ENCODE results near the gene ACAA1. TPM values are rescaled to one million over a fixed set of nuclear protein-coding genes. Genes with fewer than 3 reads are reported as not detected.

Gene ACAA1
- total and polyA plus RNA-seq, 9 of the 15 experiments (the other 6 are each of a cell fraction or from before 2014, with no cell fraction given), result 4.0 to 88.9 (median 57.2) TPM

DNA sequence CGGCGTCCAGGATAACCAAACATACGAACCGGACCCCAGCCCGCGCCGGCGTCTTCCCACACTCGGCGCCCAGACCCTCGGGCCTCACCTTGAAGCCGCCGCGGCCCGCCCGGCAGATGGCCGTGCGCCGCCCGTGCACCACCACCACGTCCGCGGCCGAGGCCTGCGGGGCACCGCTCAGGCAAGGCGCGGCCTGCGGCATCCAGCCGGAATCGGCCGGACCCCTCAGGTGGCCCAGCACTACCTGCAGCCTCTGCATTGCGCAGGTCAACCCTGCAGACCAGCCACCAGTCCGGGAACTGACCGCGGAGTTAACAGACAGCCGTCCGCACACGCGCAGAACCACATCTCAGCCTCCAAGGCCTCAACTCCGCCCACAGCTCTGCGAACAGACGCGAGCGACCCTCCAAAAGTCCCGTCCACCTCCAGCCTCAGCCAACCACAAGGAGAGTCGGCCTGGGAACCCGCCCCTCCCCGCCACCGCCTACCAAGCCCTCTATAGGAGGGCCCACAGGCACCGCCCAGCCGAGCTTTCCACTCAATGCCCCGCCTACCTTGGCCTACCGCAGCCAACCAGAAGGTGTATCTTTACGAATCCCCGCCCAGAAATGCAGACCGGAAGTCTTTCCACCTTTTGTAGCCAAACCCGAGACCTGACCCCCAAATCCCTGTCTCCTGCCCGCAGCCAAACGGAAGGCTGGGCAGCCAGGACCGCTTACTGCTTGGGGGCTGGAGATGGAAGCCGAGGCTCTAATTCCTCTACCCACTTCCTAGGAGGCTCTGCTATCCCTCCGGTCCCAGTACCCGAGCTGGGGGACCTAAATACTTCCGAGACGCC is at the start of gene ACAA1 (continued):
- TF ChIP-seq ZNF764 (CRISPR knock-in tag; IDR thresholded peaks at IDR 0.05; ENCODE audit: low read depth), result no peak
- TF ChIP-seq, protein P1, sequence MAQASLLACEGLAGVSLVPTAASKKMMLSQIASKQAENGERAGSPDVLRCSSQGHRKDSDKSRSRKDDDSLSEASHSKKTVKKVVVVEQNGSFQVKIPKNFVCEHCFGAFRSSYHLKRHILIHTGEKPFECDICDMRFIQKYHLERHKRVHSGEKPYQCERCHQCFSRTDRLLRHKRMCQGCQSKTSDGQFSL (CRISPR knock-in tag; IDR thresholded peaks at IDR 0.05), result no peak
- TF ChIP-seq, protein P1 (tag; IDR thresholded peaks at IDR 0.05), result no peak
- TF ChIP-seq, protein P2, sequence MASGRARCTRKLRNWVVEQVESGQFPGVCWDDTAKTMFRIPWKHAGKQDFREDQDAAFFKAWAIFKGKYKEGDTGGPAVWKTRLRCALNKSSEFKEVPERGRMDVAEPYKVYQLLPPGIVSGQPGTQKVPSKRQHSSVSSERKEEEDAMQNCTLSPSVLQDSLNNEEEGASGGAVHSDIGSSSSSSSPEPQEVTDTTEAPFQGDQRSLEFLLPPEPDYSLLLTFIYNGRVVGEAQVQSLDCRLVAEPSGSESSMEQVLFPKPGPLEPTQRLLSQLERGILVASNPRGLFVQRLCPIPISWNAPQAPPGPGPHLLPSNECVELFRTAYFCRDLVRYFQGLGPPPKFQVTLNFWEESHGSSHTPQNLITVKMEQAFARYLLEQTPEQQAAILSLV (tag; IDR thresholded peaks at IDR 0.05), result no peak
- TF ChIP-seq SIN3B (IDR thresholded peaks at IDR 0.05; ENCODE audit: low read depth), result peak; percentile 50
- TF ChIP-seq, protein P3, sequence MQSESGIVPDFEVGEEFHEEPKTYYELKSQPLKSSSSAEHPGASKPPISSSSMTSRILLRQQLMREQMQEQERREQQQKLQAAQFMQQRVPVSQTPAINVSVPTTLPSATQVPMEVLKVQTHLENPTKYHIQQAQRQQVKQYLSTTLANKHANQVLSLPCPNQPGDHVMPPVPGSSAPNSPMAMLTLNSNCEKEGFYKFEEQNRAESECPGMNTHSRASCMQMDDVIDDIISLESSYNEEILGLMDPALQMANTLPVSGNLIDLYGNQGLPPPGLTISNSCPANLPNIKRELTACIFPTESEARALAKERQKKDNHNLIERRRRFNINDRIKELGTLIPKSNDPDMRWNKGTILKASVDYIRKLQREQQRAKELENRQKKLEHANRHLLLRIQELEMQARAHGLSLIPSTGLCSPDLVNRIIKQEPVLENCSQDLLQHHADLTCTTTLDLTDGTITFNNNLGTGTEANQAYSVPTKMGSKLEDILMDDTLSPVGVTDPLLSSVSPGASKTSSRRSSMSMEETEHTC (IDR thresholded peaks at IDR 0.05), result no peak; the same call in 1 of the 2 replicates
- peak; percentile 85 for TF ChIP-seq ELF1 (tag; IDR thresholded peaks at IDR 0.05)
- 0 out of 2 replicates have a peak, but pooled peaks have one; percentile 26 for TF ChIP-seq ZSCAN32 (CRISPR knock-in tag; IDR thresholded peaks at IDR 0.05)
- TF ChIP-seq, protein P4, sequence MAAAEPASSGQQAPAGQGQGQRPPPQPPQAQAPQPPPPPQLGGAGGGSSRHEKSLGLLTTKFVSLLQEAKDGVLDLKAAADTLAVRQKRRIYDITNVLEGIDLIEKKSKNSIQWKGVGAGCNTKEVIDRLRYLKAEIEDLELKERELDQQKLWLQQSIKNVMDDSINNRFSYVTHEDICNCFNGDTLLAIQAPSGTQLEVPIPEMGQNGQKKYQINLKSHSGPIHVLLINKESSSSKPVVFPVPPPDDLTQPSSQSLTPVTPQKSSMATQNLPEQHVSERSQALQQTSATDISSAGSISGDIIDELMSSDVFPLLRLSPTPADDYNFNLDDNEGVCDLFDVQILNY (CRISPR knock-in tag; IDR thresholded peaks at IDR 0.05), result no peak
- no peak for TF ChIP-seq ZKSCAN3 (CRISPR knock-in tag; IDR thresholded peaks at IDR 0.05)
- peak; percentile 84; the same call in 1 of the 2 replicates for TF ChIP-seq ZNF212 (CRISPR knock-in tag; IDR thresholded peaks at IDR 0.05)
- TF ChIP-seq CAMTA2 (CRISPR knock-in tag; conservative IDR thresholded peaks at IDR 0.05), result no peak
- TF ChIP-seq SRSF9 (IDR thresholded peaks at IDR 0.05; ENCODE audit: borderline replicate concordance, low read depth, low read length), result no peak
- TF ChIP-seq, protein P5, sequence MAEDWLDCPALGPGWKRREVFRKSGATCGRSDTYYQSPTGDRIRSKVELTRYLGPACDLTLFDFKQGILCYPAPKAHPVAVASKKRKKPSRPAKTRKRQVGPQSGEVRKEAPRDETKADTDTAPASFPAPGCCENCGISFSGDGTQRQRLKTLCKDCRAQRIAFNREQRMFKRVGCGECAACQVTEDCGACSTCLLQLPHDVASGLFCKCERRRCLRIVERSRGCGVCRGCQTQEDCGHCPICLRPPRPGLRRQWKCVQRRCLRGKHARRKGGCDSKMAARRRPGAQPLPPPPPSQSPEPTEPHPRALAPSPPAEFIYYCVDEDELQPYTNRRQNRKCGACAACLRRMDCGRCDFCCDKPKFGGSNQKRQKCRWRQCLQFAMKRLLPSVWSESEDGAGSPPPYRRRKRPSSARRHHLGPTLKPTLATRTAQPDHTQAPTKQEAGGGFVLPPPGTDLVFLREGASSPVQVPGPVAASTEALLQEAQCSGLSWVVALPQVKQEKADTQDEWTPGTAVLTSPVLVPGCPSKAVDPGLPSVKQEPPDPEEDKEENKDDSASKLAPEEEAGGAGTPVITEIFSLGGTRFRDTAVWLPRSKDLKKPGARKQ (CRISPR knock-in tag; IDR thresholded peaks at IDR 0.05), result no peak
- no peak for TF ChIP-seq ZNF140 (CRISPR knock-in tag; IDR thresholded peaks at IDR 0.05)
- TF ChIP-seq SOX6 (IDR thresholded peaks at IDR 0.05), result no peak
- TF ChIP-seq BCL6 (CRISPR knock-in tag; IDR thresholded peaks at IDR 0.05), result peak; percentile 62; the same call in 1 of the 2 replicates
- no peak for TF ChIP-seq ZNF3 (CRISPR knock-in tag; IDR thresholded peaks at IDR 0.05)
- no peak for TF ChIP-seq NUFIP1 (IDR thresholded peaks at IDR 0.05; ENCODE audit: partially characterized antibody)
- TF ChIP-seq NR2C1 (IDR thresholded peaks at IDR 0.05), result peak; percentile 73
- peak; percentile 76 for TF ChIP-seq NR2C1 (tag; IDR thresholded peaks at IDR 0.05)
- no peak for TF ChIP-seq HOXB6 (CRISPR knock-in tag; IDR thresholded peaks at IDR 0.05; ENCODE audit: borderline replicate concordance)
- TF ChIP-seq CBX5 (IDR thresholded peaks at IDR 0.05; ENCODE audit: borderline replicate concordance, low read depth), result no peak
- TF ChIP-seq ZZZ3 (IDR thresholded peaks at IDR 0.05), result no peak

Data from K562 (cell line).